GM12878 (cell line): ENCODE results near the gene MLXIP. TPM values are rescaled to one million over a fixed set of nuclear protein-coding genes. Genes with fewer than 3 reads are reported as not detected.

Source experiments
- ATAC-seq: fragments of 200-7000 bp; cut with Tn5 transposase; 3 replicates; pipeline ENCODE4 v1.9.1; 2020; ENCODE audit warnings: mild to moderate bottlenecking, moderate library complexity
- BruUV-seq: library from RNA; stranded (reverse); fragments of 400-500 nt; replicated peaks from 2 replicates; lab custom pipeline; 2021; lab: Mats Ljungman, UMichigan
- CTCF ChIA-PET: fragments of 300-600 bp; sonication (Branson Sonifier 250); formaldehyde crosslinking; extraction: SDS; loops from one replicate; lab custom pipeline; 2021; ENCODE audit warnings: inconsistent platforms; lab: Yijun Ruan, JAX
- POLR2A ChIA-PET: fragments of 350-600 bp; formaldehyde crosslinking; extraction: SDS; loops from one replicate; lab custom pipeline; 2021; ENCODE audit warnings: inconsistent platforms; lab: Charles Lee
- RAD21 ChIA-PET: fragments of 300-600 bp; sonication (Branson Sonifier 250); formaldehyde crosslinking; loops from one replicate; lab custom pipeline; 2023; ENCODE audit warnings: antibody characterized with exemption; ENCODE audit not compliant: unreplicated experiment; lab: Charles Lee
- SMC1A ChIA-PET: fragments of 300-600 bp; sonication (Branson Sonifier 250); formaldehyde crosslinking; loops from one replicate; lab custom pipeline; 2023; ENCODE audit not compliant: unreplicated experiment, uncharacterized antibody; lab: Charles Lee
- DNase-seq: peaks from one replicate; pipeline ENCODE4 v3.0.0-alpha.2; 2011; ENCODE audit warnings: low read depth, low spot score
- FAIRE-seq: peaks from 3 replicates; lab custom pipeline; 2011; peaks lifted over from hg19 to GRCh38; lab: Jason Lieb, UNC
- H2AFZ ChIP-seq: 2 replicates; pipeline ENCODE4 v1.6.0; 2011; ENCODE audit warnings: low read depth, low read length, control low read depth; ENCODE audit not compliant: control insufficient read depth
- H3K27ac ChIP-seq: 2 replicates; pipeline ENCODE4 v1.5.1; 2011; ENCODE audit warnings: control low read depth; ENCODE audit not compliant: control insufficient read depth, insufficient read depth
- H3K27me3 ChIP-seq, 2 experiments: replicated peaks in 1 of 2; 2 replicates each; pipeline versions ENCODE4 v1.6.0 to v1.6.1; 2011; ENCODE audit warnings: low read length in 1 of 2; ENCODE audit not compliant: control insufficient read depth in 2 of 2, insufficient read depth in 2 of 2
- H3K36me3 ChIP-seq, 2 experiments: 2 replicates each; pipeline ENCODE4 v1.5.1; 2011; ENCODE audit warnings: low read length in 1 of 2; ENCODE audit not compliant: control insufficient read depth in 2 of 2, insufficient read depth in 2 of 2
- H3K4me1 ChIP-seq: 2 replicates; pipeline ENCODE4 v1.6.1; 2011; ENCODE audit warnings: mild to moderate bottlenecking, low read length, moderate library complexity, mixed read lengths; ENCODE audit not compliant: control insufficient read depth, insufficient read depth
- H3K4me2 ChIP-seq: 2 replicates; pipeline ENCODE4 v1.6.0; 2011; ENCODE audit warnings: control low read depth; ENCODE audit not compliant: control insufficient read depth, insufficient read depth
- H3K4me3 ChIP-seq: fragments of 200-600 bp; sonication (generic); 2 replicates; pipeline ENCODE4 v1.5.1; 2016
- H3K79me2 ChIP-seq: 2 replicates; pipeline ENCODE4 v1.6.0; 2011; ENCODE audit warnings: low read length; ENCODE audit not compliant: control insufficient read depth, insufficient read depth
- H3K9ac ChIP-seq: 2 replicates; pipeline ENCODE4 v1.8.0; 2011; ENCODE audit warnings: low read length, control low read depth, mixed read lengths; ENCODE audit not compliant: control insufficient read depth, insufficient read depth
- H3K9me3 ChIP-seq: replicated peaks from 3 replicates; pipeline ENCODE4 v1.5.1; 2011; ENCODE audit warnings: mild to moderate bottlenecking, low read length; ENCODE audit not compliant: control insufficient read depth, insufficient read depth
- H4K20me1 ChIP-seq: 2 replicates; pipeline ENCODE4 v1.6.0; 2011; ENCODE audit not compliant: control insufficient read depth, insufficient read depth
- BCL3 ChIP-seq: IDR thresholded peaks from 2 replicates; pipeline ENCODE4 v1.6.1; 2011; ENCODE audit warnings: borderline replicate concordance, low read depth, mild to moderate bottlenecking, moderate library complexity, low read length; ENCODE audit not compliant: insufficient read depth, poor library complexity, severe bottlenecking
- BHLHE40 ChIP-seq, 2 experiments: fragments of 450-650 bp in 1 of 2; IDR thresholded peaks; 2 replicates each; pipeline ENCODE4 v1.6.1; 2011 to 2017; ENCODE audit warnings: low read depth in 2 of 2, borderline replicate concordance in 1 of 2, improper control_type of control experiment in 1 of 2, low read length in 1 of 2, mild to moderate bottlenecking in 1 of 2
- FOS ChIP-seq: IDR thresholded peaks from 3 replicates; pipeline ENCODE4 v1.6.1; 2011; ENCODE audit warnings: borderline replicate concordance; ENCODE audit not compliant: insufficient read length; ENCODE audit errors: extremely low read depth
- FOXM1 ChIP-seq: IDR thresholded peaks from 2 replicates; pipeline ENCODE4 v1.6.1; 2012; ENCODE audit warnings: low read depth, mild to moderate bottlenecking, inconsistent platforms, low read length, moderate library complexity
- MAX ChIP-seq: IDR thresholded peaks from 2 replicates; pipeline ENCODE4 v1.6.1; 2012; ENCODE audit warnings: low read depth, low read length, improper control_type of control experiment
- POLR2AphosphoS5 ChIP-seq: IDR thresholded peaks from 2 replicates; pipeline ENCODE4 v1.6.1; 2011; ENCODE audit warnings: mild to moderate bottlenecking, low read length, inconsistent platforms
- RCOR1 ChIP-seq: conservative IDR thresholded peaks from 2 replicates; pipeline ENCODE4 v1.6.1; 2012; ENCODE audit warnings: low read depth, low read length, improper control_type of control experiment
- SMAD1 ChIP-seq: fragments of 450-650 bp; IDR thresholded peaks from 2 replicates; pipeline ENCODE4 v1.6.1; 2018; ENCODE audit warnings: mild to moderate bottlenecking, low read depth; ENCODE audit not compliant: partially characterized antibody
- SPI1 ChIP-seq: IDR thresholded peaks from 2 replicates; pipeline ENCODE4 v1.6.1; 2011; ENCODE audit warnings: low read depth, mild to moderate bottlenecking, low read length, moderate library complexity, borderline replicate concordance; ENCODE audit not compliant: insufficient read depth
- STAT1 ChIP-seq: fragments of 450-650 bp; conservative IDR thresholded peaks from 2 replicates; pipeline ENCODE4 v1.6.1; 2014; ENCODE audit warnings: antibody characterized with exemption, mild to moderate bottlenecking
- WRNIP1 ChIP-seq: IDR thresholded peaks from 2 replicates; pipeline ENCODE4 v1.6.1; 2011; ENCODE audit warnings: low read depth, low read length, improper control_type of control experiment, borderline replicate concordance
- ZNF207 ChIP-seq: fragments of 450-650 bp; IDR thresholded peaks from 2 replicates; pipeline ENCODE4 v1.6.1; 2014; ENCODE audit warnings: antibody characterized with exemption, mild to moderate bottlenecking, borderline replicate concordance
- ZSCAN29 ChIP-seq: fragments of 450-650 bp; IDR thresholded peaks from 2 replicates; pipeline ENCODE4 v1.6.1; 2017; ENCODE audit warnings: mild to moderate bottlenecking, moderate library complexity
- ZZZ3 ChIP-seq: IDR thresholded peaks from 2 replicates; pipeline ENCODE4 v1.6.1; 2011; ENCODE audit warnings: low read depth; ENCODE audit not compliant: control insufficient read depth, insufficient read length
- WGBS: methylation state at CpG from one replicate; pipeline ENCODE4 v1.1.6; 2016; ENCODE audit warnings: low lambda C conversion rate; ENCODE audit not compliant: insufficient replicate concordance, insufficient coverage; ENCODE audit errors: missing lambda C conversion rate; 5-methylcytosine and 5-hydroxymethylcytosine counted together
- in situ Hi-C: fragments of 300-500 bp; cut with MboI; formaldehyde crosslinking; loops from 9 replicates; pipeline ENCODE4 v1.14.3; 2018; ENCODE audit warnings: mixed read lengths
- intact Hi-C: fragments of 100-400 bp; cut with micrococcal nuclease; formaldehyde crosslinking; loops from one replicate; pipeline ENCODE4 v1.14.2; 2022; ENCODE audit not compliant: unreplicated experiment
- polyA plus RNA-seq, 11 experiments: library from polyadenylated mRNA; depleted of rRNA in 4 of 11; unstranded in 6 of 11; stranded (reverse) in 5 of 11; fragments of >200 nt; fragmentation: Nextera tagmentation in 4 of 11; fragmentation: Illumina TruSeq in 1 of 11; extraction: Ambion mirVana in 4 of 11; extraction: Trizol in 1 of 11; gene quantifications; 1 replicate in 1 of 11; 2 replicates in 10 of 11; pipeline versions ENCODE4 v1.2.1 to v1.2.3, GENCODE V29; 2011 to 2016; ENCODE audit warnings: inconsistent platforms in 2 of 11, missing spikeins in 2 of 11, low read depth in 1 of 11
- total RNA-seq, 4 experiments: library from RNA; depleted of rRNA in 3 of 4; stranded (reverse); fragments of >200 nt in 3 of 4; fragmentation: Illumina TruSeq in 1 of 4; extraction: Trizol in 1 of 4; gene quantifications; 2 replicates each; pipeline versions ENCODE4 v1.2.1 to v1.2.3, GENCODE V29; 2013 to 2021

The MLXIP gene
- total and polyA plus RNA-seq, 10 of the 15 experiments (the other 5 are each of a cell fraction or from before 2014, with no cell fraction given) = 1.1 to 23.7 (median 7.0) TPM

DNA sequence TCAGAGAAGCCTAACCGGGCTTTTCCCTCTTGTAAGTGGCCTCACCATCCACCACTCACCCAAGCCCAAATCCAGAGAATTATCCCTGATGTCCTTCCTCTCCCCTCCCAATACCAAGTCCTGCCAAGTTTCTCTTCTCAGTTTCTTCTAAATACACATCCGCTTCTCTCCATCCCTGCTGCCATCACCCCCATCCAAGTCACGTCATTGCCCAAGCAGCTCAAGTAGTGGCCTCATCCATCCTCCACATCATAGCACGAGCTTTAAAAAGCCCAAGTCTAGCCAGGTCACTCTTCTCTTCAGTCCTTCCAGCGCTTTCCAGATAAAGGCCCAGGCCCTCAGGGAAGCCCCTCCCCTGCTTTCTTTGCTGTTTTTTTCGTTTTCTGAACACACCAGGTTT lies 70.1 kb downstream of the MLXIP start:
- RAD21 ChIA-PET = interaction anchor here (0.6 kb wide), 1 partner anchor 8 kb away, joined by 3 read pairs; no protein-coding TSS in a partner anchor
- no peaks in the 10 kb centered on the region for H3K36me3 ChIP-seq
- no peak overlapping the region for H3K4me2 ChIP-seq
- 64% methylated on average over 6 of the region's 6 CpGs for WGBS
- POLR2A ChIA-PET = no interaction called here
- FAIRE-seq (no peak), DNase-seq (no peak), ATAC-seq (no peak)
- H3K79me2 ChIP-seq = no peaks in the 10 kb centered on the region
- intact Hi-C loops = no loop called here
- SMC1A ChIA-PET = no interaction called here
- no peak overlapping the region for H3K9ac ChIP-seq
- H3K4me3 ChIP-seq = no peak overlapping the region
- no peaks in the 10 kb centered on the region; a peak in 1 of 4 replicates for H3K27me3 ChIP-seq
- no peaks in the 10 kb centered on the region for H4K20me1 ChIP-seq
- H3K4me1 ChIP-seq = no peaks in the 10 kb centered on the region
- no peak overlapping the region for H3K27ac ChIP-seq
- in situ Hi-C loops = no loop called here
- TF ChIP-seq RCOR1 = no peak
- no peak for TF ChIP-seq FOS
- TF ChIP-seq STAT1 = no peak
- no peak for TF ChIP-seq POLR2AphosphoS5
- TF ChIP-seq, all 136 proteins: peak for 0
- CTCF ChIA-PET = no interaction called here
- H2AFZ ChIP-seq = no peak overlapping the region
- no TSS peak for BruUV-seq
- no peaks in the 10 kb centered on the region for H3K9me3 ChIP-seq

DNA sequence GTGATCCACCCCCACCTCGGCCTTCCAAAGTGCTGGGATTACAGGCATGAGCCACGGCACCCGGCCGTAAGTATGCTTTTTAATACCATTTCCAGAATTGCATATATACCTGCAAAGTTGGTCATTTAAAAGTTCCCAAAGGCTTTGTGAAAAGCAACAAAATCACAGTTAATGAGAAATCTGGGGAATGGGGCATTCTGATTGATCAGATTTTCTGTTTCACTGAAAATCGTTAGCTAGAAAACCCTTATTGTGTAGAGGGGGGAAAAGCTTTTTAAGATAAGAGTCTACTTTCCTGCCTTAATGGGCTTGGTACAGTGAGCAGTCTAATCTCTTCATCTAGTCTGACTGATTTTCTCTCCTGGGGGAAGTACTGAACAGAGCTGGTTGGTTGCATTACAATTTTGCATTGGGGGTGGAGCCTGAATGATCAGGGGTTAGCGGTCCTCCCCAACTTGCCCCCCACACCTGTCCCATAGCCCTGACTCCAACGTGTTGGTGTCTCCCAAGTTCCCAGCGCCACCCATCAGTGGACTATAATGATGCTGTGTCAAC lies 71.6 kb downstream of the MLXIP start:
- H3K9me3 ChIP-seq = no peaks in the 10 kb centered on the region
- no peaks in the 10 kb centered on the region for H3K36me3 ChIP-seq
- WGBS = 33% methylated on average over 8 of the region's 8 CpGs
- no peak overlapping the region for H3K4me2 ChIP-seq
- H2AFZ ChIP-seq = no peak overlapping the region
- intact Hi-C loops = no loop called here
- no peaks in the 10 kb centered on the region for H3K4me1 ChIP-seq
- H3K27me3 ChIP-seq = no peaks in the 10 kb centered on the region; a peak in 1 of 4 replicates
- H3K9ac ChIP-seq = no peak overlapping the region
- ChIA-PET RAD21 (no interaction called here), CTCF (no interaction called here), SMC1A (no interaction called here), POLR2A (no interaction called here)
- H3K4me3 ChIP-seq = no peak overlapping the region
- in situ Hi-C loops = no loop called here
- TF ChIP-seq BCL3 (no peak), ZNF207 (no peak), BHLHE40 (IDR thresholded peaks at IDR 0.05; ENCODE audit: borderline replicate concordance in 1 of 2, low read depth in 2 of 2, low read length in 1 of 2) (no peak), WRNIP1 (no peak), ZSCAN29 (no peak), ZZZ3 (no peak), SPI1 (no peak), SMAD1 (no peak), MAX (no peak), FOXM1 (no peak)
- H3K79me2 ChIP-seq = no peaks in the 10 kb centered on the region
- FAIRE-seq (no peak), DNase-seq (no peak), ATAC-seq (no peak)
- no TSS peak for BruUV-seq
- H4K20me1 ChIP-seq = no peaks in the 10 kb centered on the region
- H3K27ac ChIP-seq = no peak overlapping the region
